CD4-positive, alpha-beta T cell (primary cell): ENCODE data around the gene ATP13A2. TPM values are rescaled to one million over a fixed set of nuclear protein-coding genes. Genes with fewer than 3 reads are reported as not detected.
"Not testable (repeated sequence)": the region's sequence is repeated elsewhere in the genome, so short reads cannot be mapped to it uniquely, and the experiment has no call there.

Experiments
- ATAC-seq: fragments of 200-7000 bp; cut with Tn5 transposase; one replicate; pipeline ENCODE4 v1.10.0; 2022; ENCODE audit warnings: mild to moderate bottlenecking; ENCODE audit not compliant: poor library complexity
- CTCF ChIA-PET: fragments of 350-600 bp; sonication (Branson Sonifier 250); formaldehyde crosslinking; loops from one replicate; lab custom pipeline; 2021; ENCODE audit warnings: antibody characterized with exemption, inconsistent platforms; lab: Charles Lee
- POLR2A ChIA-PET: fragments of 350-600 bp; sonication (Branson Sonifier 250); formaldehyde crosslinking; loops from one replicate; lab custom pipeline; 2021; ENCODE audit warnings: antibody characterized with exemption, inconsistent platforms; lab: Charles Lee
- DNase-seq, 14 experiments: peaks; one replicate each; pipeline ENCODE4 v3.0.0-alpha.2; 2013 to 2020; ENCODE audit warnings: mixed read lengths in 2 of 14
- H3K27ac ChIP-seq, 2 donors: one replicate each; pipeline versions ENCODE4 v1.5.1 to v1.7.0; 2013; ENCODE audit warnings: low read length in 2 of 2, low read depth in 1 of 2, mild to moderate bottlenecking in 1 of 2
- H3K27me3 ChIP-seq, 2 experiments: 1 replicate in 1 of 2; 2 replicates in 1 of 2; pipeline versions ENCODE4 v1.6.1 to v1.7.0; 2013; ENCODE audit warnings: low read length in 2 of 2, control low read depth in 1 of 2, mild to moderate bottlenecking in 1 of 2, moderate library complexity in 1 of 2; ENCODE audit not compliant: insufficient read depth in 2 of 2, control insufficient read depth in 1 of 2
- H3K36me3 ChIP-seq: one replicate; pipeline ENCODE4 v1.6.1; 2013; ENCODE audit warnings: low read length, control low read depth; ENCODE audit not compliant: insufficient read depth
- H3K4me1 ChIP-seq: one replicate; pipeline ENCODE4 v1.6.1; 2013; ENCODE audit warnings: low read length, control low read depth; ENCODE audit not compliant: insufficient read depth
- H3K4me3 ChIP-seq: one replicate; pipeline ENCODE4 v1.5.1; 2013; ENCODE audit warnings: mild to moderate bottlenecking, low read length, moderate library complexity
- H3K9me3 ChIP-seq, 2 experiments: 1 replicate in 1 of 2; 2 replicates in 1 of 2; pipeline versions ENCODE4 v1.6.1 to v1.7.0; 2013; ENCODE audit warnings: low read length in 2 of 2, mild to moderate bottlenecking in 2 of 2, control low read depth in 1 of 2, moderate library complexity in 1 of 2; ENCODE audit not compliant: control insufficient read depth in 1 of 2, insufficient read depth in 1 of 2
- H3K27ac Mint-ChIP-seq: one replicate; pipeline ENCODE4 v1.8.0; 2020; ENCODE audit warnings: mixed read lengths
- H3K27me3 Mint-ChIP-seq: one replicate; pipeline ENCODE4 v1.8.0; 2021; ENCODE audit warnings: mixed read lengths
- H3K36me3 Mint-ChIP-seq: one replicate; pipeline ENCODE4 v1.8.0; 2021; ENCODE audit warnings: low read depth, mixed read lengths
- H3K4me1 Mint-ChIP-seq: one replicate; pipeline ENCODE4 v1.8.0; 2021; ENCODE audit warnings: low read depth, mixed read lengths
- H3K4me3 Mint-ChIP-seq: one replicate; pipeline ENCODE4 v1.8.0; 2020; ENCODE audit warnings: mild to moderate bottlenecking, mixed read lengths
- H3K9me3 Mint-ChIP-seq: one replicate; pipeline ENCODE4 v1.8.0; 2020; ENCODE audit warnings: mixed read lengths
- intact Hi-C, 2 experiments: fragments of 100-400 bp; cut with DNase I in 1 of 2; cut with micrococcal nuclease in 1 of 2; formaldehyde crosslinking; loops; one replicate each; pipeline versions ENCODE4 v1.15.1 to v1.9.0; 2023 to 2025; cut with DNase I, micrococcal nuclease
- total RNA-seq, 174 experiments: library from RNA in 2 of 174; stranded (reverse) in 2 of 174; gene quantifications; one replicate each; pipeline ENCODE4 v1.2.3 and lab custom pipeline; 2021 to 2026
- TF ChIP-seq, protein P1 (sequence below): fragments of 200-600 bp; IDR thresholded peaks from one replicate; pipeline ENCODE4 v1.8.0; 2022; ENCODE audit warnings: antibody characterized with exemption, mild to moderate bottlenecking

Gene ATP13A2
- total RNA-seq, 2 experiments from 2014 or later, result 27.0 to 30.6 TPM

- Mint-ChIP-seq H3K9me3 (no peaks in the 10 kb centered on the region), H3K27me3 (no peaks in the 10 kb centered on the region), H3K4me1 (no peaks in the 10 kb centered on the region), H3K36me3 (peaks cover 51% of the 10 kb centered on the region), H3K4me3 (no peak overlapping the region), H3K27ac (no peak overlapping the region)
- ChIA-PET CTCF (no interaction called here), POLR2A (interaction anchor here (0.6 kb wide), 1 partner anchor 8 kb away, joined by 3 read pairs; no protein-coding TSS in a partner anchor)
- intact Hi-C loops, result loop anchor here in 1 of 2 experiments (5.0 kb wide), 1 partner anchor 327 kb away; no protein-coding TSS in a partner anchor
- Histone ChIP-seq H3K27me3 (no peaks in the 10 kb centered on the region), H3K4me1 (no peaks in the 10 kb centered on the region), H3K9me3 (no peaks in the 10 kb centered on the region), H3K27ac (no peak overlapping the region), H3K36me3 (peaks cover 32% of the 10 kb centered on the region), H3K4me3 (no peak overlapping the region)
- DNase-seq, result peak in 1 of 14 experiments; percentile 14
- TF ChIP-seq, protein P1, sequence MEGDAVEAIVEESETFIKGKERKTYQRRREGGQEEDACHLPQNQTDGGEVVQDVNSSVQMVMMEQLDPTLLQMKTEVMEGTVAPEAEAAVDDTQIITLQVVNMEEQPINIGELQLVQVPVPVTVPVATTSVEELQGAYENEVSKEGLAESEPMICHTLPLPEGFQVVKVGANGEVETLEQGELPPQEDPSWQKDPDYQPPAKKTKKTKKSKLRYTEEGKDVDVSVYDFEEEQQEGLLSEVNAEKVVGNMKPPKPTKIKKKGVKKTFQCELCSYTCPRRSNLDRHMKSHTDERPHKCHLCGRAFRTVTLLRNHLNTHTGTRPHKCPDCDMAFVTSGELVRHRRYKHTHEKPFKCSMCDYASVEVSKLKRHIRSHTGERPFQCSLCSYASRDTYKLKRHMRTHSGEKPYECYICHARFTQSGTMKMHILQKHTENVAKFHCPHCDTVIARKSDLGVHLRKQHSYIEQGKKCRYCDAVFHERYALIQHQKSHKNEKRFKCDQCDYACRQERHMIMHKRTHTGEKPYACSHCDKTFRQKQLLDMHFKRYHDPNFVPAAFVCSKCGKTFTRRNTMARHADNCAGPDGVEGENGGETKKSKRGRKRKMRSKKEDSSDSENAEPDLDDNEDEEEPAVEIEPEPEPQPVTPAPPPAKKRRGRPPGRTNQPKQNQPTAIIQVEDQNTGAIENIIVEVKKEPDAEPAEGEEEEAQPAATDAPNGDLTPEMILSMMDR, result no peak
- no peak for ATAC-seq
Measured at GRCh38 chr1:16944038-16944437, 67.7 kb downstream of the ATP13A2 start.

DNA sequence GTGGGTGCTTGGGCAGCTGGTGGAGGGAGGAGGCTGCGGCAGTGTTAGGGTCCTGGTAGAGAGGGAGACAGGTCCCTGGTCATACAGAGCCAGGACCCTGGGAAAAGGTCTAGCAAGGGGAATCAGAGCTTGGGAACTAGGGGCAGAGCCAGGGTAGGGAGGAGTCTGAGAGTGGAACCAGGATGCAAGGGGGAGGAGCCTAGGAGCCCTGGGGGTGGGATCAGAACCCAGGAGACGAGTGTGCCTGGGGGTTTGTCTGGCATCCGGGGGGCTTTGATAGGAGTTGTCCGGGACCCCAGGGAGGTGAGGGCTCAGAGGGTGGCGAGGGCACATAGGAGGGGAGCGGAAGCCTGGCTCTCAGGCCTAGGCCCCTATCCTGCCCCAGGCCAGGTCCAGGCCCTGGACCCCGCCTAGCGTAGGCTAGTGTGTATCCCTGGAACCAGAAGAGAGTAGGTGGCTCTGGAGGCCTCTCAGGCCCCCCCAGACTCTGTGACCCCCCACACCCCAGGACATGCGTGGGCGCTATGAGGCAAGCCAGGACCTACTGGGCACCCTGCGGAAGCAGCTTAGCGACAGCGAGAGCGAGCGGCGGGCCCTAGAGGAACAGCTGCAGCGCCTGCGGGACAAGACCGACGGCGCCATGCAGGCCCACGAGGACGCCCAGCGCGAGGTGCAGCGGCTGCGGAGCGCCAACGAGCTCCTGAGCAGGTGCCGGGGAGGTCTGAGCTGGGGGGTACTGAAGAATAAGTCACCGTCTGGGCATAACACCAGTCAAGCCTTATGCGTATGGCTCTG is 72.1 kb downstream of the ATP13A2 start:
- H3K27me3 Mint-ChIP-seq, POLR2A ChIA-PET, H3K27me3 ChIP-seq, H3K4me3 ChIP-seq, ATAC-seq, H3K4me1 ChIP-seq, H3K9me3 ChIP-seq, H3K9me3 Mint-ChIP-seq, H3K27ac ChIP-seq, H3K27ac Mint-ChIP-seq, H3K4me3 Mint-ChIP-seq, CTCF ChIA-PET, H3K4me1 Mint-ChIP-seq: not testable (repeated sequence)
- peaks cover 42% of the 10 kb centered on the region for H3K36me3 ChIP-seq
- DNase-seq, result peak in 1 of 14 experiments; percentile 16
- intact Hi-C loops, result loop anchor here in 1 of 2 experiments (5.0 kb wide), 1 partner anchor 322 kb away; no protein-coding TSS in a partner anchor
- peaks cover 54% of the 10 kb centered on the region for H3K36me3 Mint-ChIP-seq

- no peaks in the 10 kb centered on the region for H3K4me1 ChIP-seq
- Mint-ChIP-seq H3K27ac (no peak overlapping the region), H3K27me3 (no peaks in the 10 kb centered on the region), H3K36me3 (peaks cover 58% of the 10 kb centered on the region), H3K4me3 (no peak overlapping the region), H3K9me3 (no peaks in the 10 kb centered on the region), H3K4me1 (no peaks in the 10 kb centered on the region)
- peak in 1 of 14 experiments; percentile 18 for DNase-seq
- ChIA-PET CTCF (no interaction called here), POLR2A (no interaction called here)
- peaks cover 35% of the 10 kb centered on the region for H3K36me3 ChIP-seq
- no peaks in the 10 kb centered on the region for H3K9me3 ChIP-seq
- TF ChIP-seq, protein P1, result no peak
- H3K27ac ChIP-seq, result no peak overlapping the region
- no peak overlapping the region for H3K4me3 ChIP-seq
- no peak for ATAC-seq
- no peaks in the 10 kb centered on the region for H3K27me3 ChIP-seq
- intact Hi-C loops, result no loop called here
Measured at GRCh38 chr1:16938351-16939321, 73.1 kb downstream of the ATP13A2 start.

DNA sequence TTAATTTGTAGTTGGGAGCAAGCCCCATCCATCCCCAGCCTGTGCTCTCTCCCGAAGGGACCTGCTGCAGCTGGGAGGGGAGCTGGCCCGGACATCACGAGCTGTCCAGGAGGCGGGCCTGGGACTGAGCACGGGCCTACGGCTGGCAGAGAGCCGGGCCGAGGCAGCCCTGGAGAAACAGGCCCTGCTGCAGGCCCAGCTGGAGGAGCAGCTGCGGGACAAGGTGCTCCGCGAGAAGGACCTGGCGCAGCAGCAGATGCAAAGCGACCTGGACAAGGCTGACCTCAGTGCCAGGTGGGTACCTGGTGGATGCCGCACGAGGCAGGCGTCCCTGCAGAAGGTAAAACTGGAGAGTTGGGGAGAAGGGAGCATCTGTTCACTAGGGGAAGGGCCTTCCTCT is 75.1 kb downstream of the ATP13A2 start:
- H3K36me3 ChIP-seq, result peaks cover 24% of the 10 kb centered on the region
- H3K27me3 ChIP-seq, H3K4me3 ChIP-seq, H3K27ac Mint-ChIP-seq, ATAC-seq, CTCF ChIA-PET, DNase-seq, H3K27ac ChIP-seq, H3K9me3 ChIP-seq, intact Hi-C loops, H3K9me3 Mint-ChIP-seq, H3K27me3 Mint-ChIP-seq, H3K4me1 ChIP-seq, H3K4me3 Mint-ChIP-seq, POLR2A ChIA-PET, H3K4me1 Mint-ChIP-seq: not testable (repeated sequence)
- peaks cover 56% of the 10 kb centered on the region for H3K36me3 Mint-ChIP-seq
